Parathyroid adenoma (tissue), 2 donors: ENCODE measurements around the gene ATP9B.

Experiments
- H2AFZ ChIP-seq: fragments of 300-600 bp; sonication (generic); one replicate; pipeline ENCODE4 v1.7.0; 2017; ENCODE audit warnings: antibody characterized with exemption, mild to moderate bottlenecking
- H3K27ac ChIP-seq: fragments of 300-600 bp; sonication (generic); one replicate; pipeline ENCODE4 v1.7.0; 2017
- H3K27me3 ChIP-seq: fragments of 300-600 bp; sonication (generic); one replicate; pipeline ENCODE4 v1.7.0; 2017; ENCODE audit warnings: low read length; ENCODE audit not compliant: control insufficient read depth, insufficient read depth
- H3K36me3 ChIP-seq: fragments of 300-600 bp; sonication (generic); one replicate; pipeline ENCODE4 v1.7.0; 2017; ENCODE audit warnings: low read length; ENCODE audit not compliant: control insufficient read depth, insufficient read depth
- H3K4me1 ChIP-seq: fragments of 300-600 bp; sonication (generic); one replicate; pipeline ENCODE4 v1.7.0; 2017; ENCODE audit warnings: control low read depth
- H3K4me2 ChIP-seq: fragments of 300-600 bp; sonication (generic); one replicate; pipeline ENCODE4 v1.7.0; 2017; ENCODE audit warnings: low read length
- H3K4me3 ChIP-seq: fragments of 300-600 bp; sonication (generic); one replicate; pipeline ENCODE4 v1.7.0; 2017; ENCODE audit warnings: low read depth, low read length
- H3K79me2 ChIP-seq: fragments of 300-600 bp; sonication (generic); one replicate; pipeline ENCODE4 v1.7.0; 2017; ENCODE audit warnings: control low read depth
- H3K9ac ChIP-seq: fragments of 300-600 bp; sonication (generic); one replicate; pipeline ENCODE4 v1.7.0; 2017; ENCODE audit warnings: mild to moderate bottlenecking
- H3K9me3 ChIP-seq: fragments of 300-600 bp; sonication (generic); one replicate; pipeline ENCODE4 v1.7.0; 2017; ENCODE audit warnings: low read length; ENCODE audit not compliant: control insufficient read depth
- CTCF ChIP-seq: fragments of 300-600 bp; sonication (generic); IDR thresholded peaks from one replicate; pipeline ENCODE4 v1.7.0; 2017; ENCODE audit warnings: antibody characterized with exemption, mild to moderate bottlenecking
- donor health status: primary hyperparathyroidism.

Gene ATP9B

GRCh38 chr18:79064228-79064627, 5.0 kb upstream of the ATP9B start:
- Histone ChIP-seq H3K27me3 (no peaks in the 10 kb centered on the region), H3K27ac (no peak overlapping the region), H3K4me1 (no peaks in the 10 kb centered on the region), H3K9me3 (no peaks in the 10 kb centered on the region), H3K4me3 (no peak overlapping the region), H3K4me2 (no peak overlapping the region), H2AFZ (no peak overlapping the region), H3K9ac (no peak overlapping the region), H3K79me2 (no peaks in the 10 kb centered on the region), H3K36me3 (no peaks in the 10 kb centered on the region)
- TF ChIP-seq CTCF, result no peak

DNA sequence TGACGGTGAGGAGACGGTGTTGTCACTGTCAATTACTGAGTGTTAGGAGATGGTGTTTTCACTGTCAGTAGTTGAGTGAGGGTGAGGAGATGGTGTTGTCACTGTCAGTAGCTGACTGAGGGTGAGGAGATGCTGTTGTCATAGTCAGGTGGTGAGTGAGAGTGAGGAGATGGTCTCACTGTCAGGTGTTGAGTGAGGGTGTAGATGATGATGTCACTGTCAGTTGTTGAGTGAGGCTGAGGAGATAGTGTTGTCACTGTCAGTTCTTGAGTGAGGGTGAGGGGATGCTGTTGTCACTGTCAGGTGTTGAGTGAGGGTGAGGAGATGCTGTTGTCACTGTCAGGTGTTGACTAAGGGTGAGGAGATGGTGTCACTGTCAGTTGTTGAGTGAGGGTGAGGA, 3.4 kb upstream of the ATP9B start:
- no peaks in the 10 kb centered on the region for H3K79me2 ChIP-seq
- H3K27me3 ChIP-seq, result no peaks in the 10 kb centered on the region
- no peak overlapping the region for H2AFZ ChIP-seq
- no peak overlapping the region for H3K4me3 ChIP-seq
- H3K36me3 ChIP-seq, result no peaks in the 10 kb centered on the region
- no peak overlapping the region for H3K9ac ChIP-seq
- H3K27ac ChIP-seq, result no peak overlapping the region
- H3K4me1 ChIP-seq, result peaks cover 6% of the 10 kb centered on the region
- TF ChIP-seq CTCF, result no peak
- H3K4me2 ChIP-seq, result no peak overlapping the region
- H3K9me3 ChIP-seq, result no peaks in the 10 kb centered on the region

DNA sequence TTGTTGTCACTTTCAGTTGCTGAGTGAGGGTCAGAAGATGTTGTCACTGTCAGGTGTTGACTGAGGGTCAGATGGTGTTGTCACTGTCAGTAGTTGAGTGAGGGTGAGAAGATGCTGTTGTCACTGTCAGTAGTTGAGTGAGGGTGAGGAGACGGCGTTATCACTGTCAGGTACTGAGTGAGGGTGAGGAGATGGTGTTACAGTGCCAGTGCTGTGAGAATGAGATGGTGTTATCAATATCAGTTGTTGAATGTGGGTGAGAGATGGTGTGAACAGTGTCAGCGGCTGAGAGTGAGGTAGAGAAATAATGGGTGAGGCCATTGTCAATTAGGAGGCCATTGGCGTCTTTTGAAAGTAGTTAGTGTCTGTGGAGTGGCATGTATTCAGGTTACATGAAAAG, 1.6 kb upstream of the ATP9B start:
- Histone ChIP-seq H3K4me1 (peaks cover 6% of the 10 kb centered on the region), H3K27me3 (no peaks in the 10 kb centered on the region), H3K9ac (no peak overlapping the region), H3K79me2 (peaks cover 4% of the 10 kb centered on the region), H2AFZ (peak overlapping the region; percentile 94), H3K4me2 (no peak overlapping the region), H3K36me3 (no peaks in the 10 kb centered on the region), H3K9me3 (no peaks in the 10 kb centered on the region), H3K27ac (no peak overlapping the region), H3K4me3 (no peak overlapping the region)
- TF ChIP-seq CTCF, result no peak

GRCh38 chr18:79068341-79068936, 755 bp upstream of the ATP9B start:
- peak overlapping the region; percentile 79 for H3K4me3 ChIP-seq
- no peak for TF ChIP-seq CTCF
- H3K4me1 ChIP-seq, result peaks cover 6% of the 10 kb centered on the region
- H3K9me3 ChIP-seq, result no peaks in the 10 kb centered on the region
- H3K79me2 ChIP-seq, result peaks cover 10% of the 10 kb centered on the region
- no peaks in the 10 kb centered on the region for H3K36me3 ChIP-seq
- H3K9ac ChIP-seq, result no peak overlapping the region
- peak overlapping the region; percentile 87 for H3K4me2 ChIP-seq
- no peaks in the 10 kb centered on the region for H3K27me3 ChIP-seq
- peak overlapping the region; percentile 94 for H2AFZ ChIP-seq
- peak overlapping the region; percentile 80 for H3K27ac ChIP-seq

- H3K9me3 ChIP-seq, result no peaks in the 10 kb centered on the region
- H3K27me3 ChIP-seq, result no peaks in the 10 kb centered on the region
- H3K4me3 ChIP-seq, result peak overlapping the region; percentile 79
- peaks cover 6% of the 10 kb centered on the region for H3K4me1 ChIP-seq
- H3K79me2 ChIP-seq, result peaks cover 23% of the 10 kb centered on the region
- no peak for TF ChIP-seq CTCF
- H3K27ac ChIP-seq, result peak overlapping the region; percentile 80
- peak overlapping the region; percentile 98 for H3K9ac ChIP-seq
- H3K36me3 ChIP-seq, result no peaks in the 10 kb centered on the region
- peak overlapping the region; percentile 87 for H3K4me2 ChIP-seq
- H2AFZ ChIP-seq, result peak overlapping the region; percentile 94
These were observed 540 bp downstream of the ATP9B start for GRCh38 chr18:79069717-79070151.
